SK-N-SH treated with all-trans-retinoic acid at 6 μM for 48 hours (cell line): Measurements from ENCODE around the gene GUCY2F.

Source experiments
- ATAC-seq: fragments of 200-7000 bp; cut with Tn5 transposase; 3 replicates; pipeline ENCODE4 v1.9.1; 2020; ENCODE audit warnings: mild to moderate bottlenecking, moderate library complexity
- GLIS3 ChIP-seq: fragments of 250-450 bp; sonication (Bioruptor Pico); IDR thresholded peaks from 2 replicates; pipeline ENCODE4 v1.5.0; 2020; ENCODE audit warnings: mild to moderate bottlenecking, moderate library complexity
- TOX ChIP-seq: fragments of 250-450 bp; sonication (Bioruptor Pico); IDR thresholded peaks from 2 replicates; pipeline ENCODE4 v1.8.0; 2021; ENCODE audit warnings: mild to moderate bottlenecking, moderate library complexity, borderline replicate concordance

GUCY2F gene

DNA sequence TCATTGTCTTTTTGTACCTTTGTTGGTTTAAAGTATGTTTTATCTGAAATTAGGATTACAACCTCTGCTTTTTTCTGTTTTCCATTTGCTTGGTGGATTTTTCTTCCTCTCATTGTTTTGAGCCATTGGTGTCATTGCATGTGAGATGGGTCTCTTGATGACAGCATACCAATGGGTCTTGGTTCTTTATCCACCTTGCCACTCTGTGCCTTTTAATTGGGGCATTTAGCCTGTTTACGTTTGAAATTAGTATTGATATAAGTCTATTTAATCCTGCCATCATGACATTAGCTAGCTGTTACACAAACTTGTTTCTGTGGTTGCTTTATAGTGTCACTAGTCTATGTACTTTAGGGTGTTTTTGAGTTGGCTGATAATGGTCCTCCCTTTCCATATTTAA, 145.7 kb downstream of the GUCY2F start:
- no peak for TF ChIP-seq GLIS3
- ATAC-seq: no peak

DNA sequence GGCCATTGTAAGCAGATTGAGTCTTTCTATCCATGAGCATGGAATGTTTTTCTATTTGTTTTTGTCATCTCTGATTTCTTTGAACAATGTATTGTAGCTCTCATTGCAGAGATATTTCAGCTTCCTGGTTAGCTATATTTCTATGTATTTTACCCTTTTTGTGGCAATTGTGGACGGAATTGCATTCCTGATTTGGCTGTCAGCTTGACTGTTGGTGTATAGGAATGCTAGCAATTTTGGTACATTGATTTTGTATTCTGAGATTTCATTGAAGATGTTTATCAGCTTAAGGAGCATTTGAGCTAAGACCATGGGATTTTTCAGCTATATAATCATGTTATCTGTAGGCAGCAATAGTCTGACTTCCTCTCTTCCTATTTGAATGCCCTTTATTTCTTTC, 154.6 kb downstream of the GUCY2F start:
- no peak for ATAC-seq
- no peak for TF ChIP-seq TOX
